ENCODE results near the gene OR51L1.

OR51L1 gene

GRCh38 chr11:4979036-4979435 lies 15.6 kb upstream of the OR51L1 start:
- DNase-seq (ENCODE audit: low spot score), result no peak
- in situ Hi-C loops (cut with MboI; ENCODE audit: low sequenced_read_pairs, unreplicated experiment), result no loop called here
- TF ChIP-seq CTCF (IDR thresholded peaks at IDR 0.05; ENCODE audit: borderline replicate concordance, control extremely low read depth, extremely low read depth, insufficient read depth, missing control alignments), result no peak

- TF ChIP-seq CTCF (IDR thresholded peaks at IDR 0.05; ENCODE audit: borderline replicate concordance, control extremely low read depth, extremely low read depth, insufficient read depth, missing control alignments), result no peak
- in situ Hi-C loops (cut with MboI; ENCODE audit: low sequenced_read_pairs, unreplicated experiment), result no loop called here
- no peak for DNase-seq (ENCODE audit: low spot score)
These were observed 12.0 kb upstream of the OR51L1 start for GRCh38 chr11:4982678-4983077.

GRCh38 chr11:4983841-4984240 lies 10.8 kb upstream of the OR51L1 start:
- no peak for TF ChIP-seq CTCF (IDR thresholded peaks at IDR 0.05; ENCODE audit: borderline replicate concordance, control extremely low read depth, extremely low read depth, insufficient read depth, missing control alignments)
- in situ Hi-C loops (cut with MboI; ENCODE audit: low sequenced_read_pairs, unreplicated experiment), result no loop called here
- DNase-seq (ENCODE audit: low spot score), result no peak

GRCh38 chr11:4991060-4991459 lies 3.6 kb upstream of the OR51L1 start:
- in situ Hi-C loops (cut with MboI; ENCODE audit: low sequenced_read_pairs, unreplicated experiment), result no loop called here
- no peak for DNase-seq (ENCODE audit: low spot score)
- TF ChIP-seq CTCF (IDR thresholded peaks at IDR 0.05; ENCODE audit: borderline replicate concordance, control extremely low read depth, extremely low read depth, insufficient read depth, missing control alignments), result no peak

GRCh38 chr11:5004424-5005274 lies 10.0 kb downstream of the OR51L1 start:
- peak; percentile 16 for DNase-seq (ENCODE audit: low spot score)
- peak; percentile 61 for TF ChIP-seq CTCF (IDR thresholded peaks at IDR 0.05; ENCODE audit: borderline replicate concordance, control extremely low read depth, extremely low read depth, insufficient read depth, missing control alignments)
- in situ Hi-C loops (cut with MboI; ENCODE audit: low sequenced_read_pairs, unreplicated experiment), result loop anchor here (10.0 kb wide), 1 partner anchor 360 kb away; the partner anchor contains the start of gene OR51E1

GRCh38 chr11:5007561-5007960 lies 12.9 kb downstream of the OR51L1 start:
- in situ Hi-C loops (cut with MboI; ENCODE audit: low sequenced_read_pairs, unreplicated experiment), result loop anchor here (10.0 kb wide), 1 partner anchor 363 kb away; the partner anchor contains the start of gene OR51E1
- DNase-seq (ENCODE audit: low spot score), result no peak
- TF ChIP-seq CTCF (IDR thresholded peaks at IDR 0.05; ENCODE audit: borderline replicate concordance, control extremely low read depth, extremely low read depth, insufficient read depth, missing control alignments), result no peak

Measured in GM13976 (cell line).